HG02938 (cell line): ENCODE measurements around the gene ZC3H6.

Experiments
- ATAC-seq: cut with Tn5 transposase; IDR thresholded peaks from one replicate; pipeline ENCODE4 v1.9.1; 2021; ENCODE audit warnings: mild to moderate bottlenecking, moderate library complexity; ENCODE audit not compliant: unreplicated experiment

ZC3H6 gene, protein sequence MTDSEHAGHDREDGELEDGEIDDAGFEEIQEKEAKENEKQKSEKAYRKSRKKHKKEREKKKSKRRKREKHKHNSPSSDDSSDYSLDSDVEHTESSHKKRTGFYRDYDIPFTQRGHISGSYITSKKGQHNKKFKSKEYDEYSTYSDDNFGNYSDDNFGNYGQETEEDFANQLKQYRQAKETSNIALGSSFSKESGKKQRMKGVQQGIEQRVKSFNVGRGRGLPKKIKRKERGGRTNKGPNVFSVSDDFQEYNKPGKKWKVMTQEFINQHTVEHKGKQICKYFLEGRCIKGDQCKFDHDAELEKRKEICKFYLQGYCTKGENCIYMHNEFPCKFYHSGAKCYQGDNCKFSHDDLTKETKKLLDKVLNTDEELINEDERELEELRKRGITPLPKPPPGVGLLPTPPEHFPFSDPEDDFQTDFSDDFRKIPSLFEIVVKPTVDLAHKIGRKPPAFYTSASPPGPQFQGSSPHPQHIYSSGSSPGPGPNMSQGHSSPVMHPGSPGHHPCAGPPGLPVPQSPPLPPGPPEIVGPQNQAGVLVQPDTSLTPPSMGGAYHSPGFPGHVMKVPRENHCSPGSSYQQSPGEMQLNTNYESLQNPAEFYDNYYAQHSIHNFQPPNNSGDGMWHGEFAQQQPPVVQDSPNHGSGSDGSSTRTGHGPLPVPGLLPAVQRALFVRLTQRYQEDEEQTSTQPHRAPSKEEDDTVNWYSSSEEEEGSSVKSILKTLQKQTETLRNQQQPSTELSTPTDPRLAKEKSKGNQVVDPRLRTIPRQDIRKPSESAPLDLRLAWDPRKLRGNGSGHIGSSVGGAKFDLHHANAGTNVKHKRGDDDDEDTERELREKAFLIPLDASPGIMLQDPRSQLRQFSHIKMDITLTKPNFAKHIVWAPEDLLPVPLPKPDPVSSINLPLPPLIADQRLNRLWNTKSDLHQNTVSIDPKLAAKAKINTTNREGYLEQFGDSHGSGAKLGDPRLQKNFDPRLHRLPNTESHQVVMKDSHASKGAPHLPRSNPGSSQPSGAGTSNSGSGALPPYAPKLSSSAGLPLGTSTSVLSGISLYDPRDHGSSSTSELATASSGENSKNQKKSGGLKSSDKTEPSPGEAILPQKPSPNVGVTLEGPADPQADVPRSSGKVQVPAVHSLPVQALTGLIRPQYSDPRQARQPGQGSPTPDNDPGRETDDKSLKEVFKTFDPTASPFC

DNA sequence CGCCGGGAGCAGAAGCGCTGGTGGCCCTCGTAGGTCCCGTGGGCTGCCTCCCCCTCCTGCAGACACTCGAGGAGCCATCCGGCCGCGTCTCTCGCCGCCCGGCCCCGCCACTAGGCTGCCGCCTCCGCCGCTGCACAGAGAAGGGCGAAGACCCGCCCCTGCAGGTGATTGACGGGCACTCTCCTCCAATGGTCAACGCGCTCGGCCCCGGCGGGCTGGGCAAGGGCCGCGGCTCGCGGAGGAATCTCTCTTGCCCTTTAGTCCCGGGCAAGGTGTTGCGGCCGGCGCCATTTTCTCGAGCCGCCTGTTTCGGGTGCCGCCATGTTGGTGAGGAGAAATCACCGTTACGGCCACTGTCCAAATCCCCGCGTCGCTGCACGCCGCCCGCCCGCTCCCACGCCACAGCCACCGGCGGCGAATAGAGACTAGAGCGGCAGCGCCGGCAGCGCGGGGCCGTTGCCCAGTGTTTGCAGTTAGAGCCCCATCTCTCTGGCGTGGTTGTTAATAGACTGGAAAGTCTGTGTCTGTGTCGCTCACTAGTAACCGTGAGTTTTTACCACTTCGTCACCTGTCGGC is at the start of gene ZC3H6:
Gene ZC3H6, plus strand, starts transcription at position 287 of the 576 bp plus-strand sequence. CDS start 398 bp downstream, outside the sequence.
- peak; percentile 87 for ATAC-seq

DNA sequence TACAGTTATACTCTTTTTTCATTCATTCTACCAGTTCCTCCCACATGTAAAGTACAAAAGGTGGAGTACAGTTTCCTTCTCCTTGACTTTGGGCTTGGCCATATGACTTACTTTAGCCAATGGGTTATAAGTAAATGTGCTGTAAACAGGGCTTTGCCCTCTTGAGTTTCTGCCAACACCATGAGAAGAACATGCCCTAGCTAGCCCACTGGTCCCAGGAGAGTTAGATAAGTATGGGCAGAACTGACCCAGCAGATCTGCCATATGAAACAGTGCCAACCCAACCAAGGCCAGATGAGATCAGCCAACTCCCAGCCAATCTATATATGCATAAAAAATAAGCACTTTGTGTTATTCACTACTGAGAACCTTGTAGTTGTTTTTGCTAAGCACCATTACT is 46.0 kb upstream of the ZC3H6 start:
- ATAC-seq, result no peak

DNA sequence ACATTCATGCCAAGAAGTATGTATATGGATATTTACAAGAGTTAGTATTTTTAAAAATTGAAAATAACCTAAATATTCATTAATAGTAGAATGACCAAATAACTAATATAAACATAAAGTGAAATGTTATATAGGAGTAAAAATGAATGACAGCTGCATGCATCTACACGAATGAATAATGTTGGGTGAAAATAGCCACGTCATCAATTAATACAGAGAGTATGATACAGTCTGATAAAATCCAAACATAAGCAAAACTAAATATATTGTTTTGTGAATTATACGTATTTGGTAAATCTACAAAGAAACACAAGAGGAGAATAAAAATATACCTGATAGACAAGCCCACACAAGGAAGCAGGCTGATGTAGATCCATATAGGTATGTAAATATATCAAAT is 45.0 kb upstream of the ZC3H6 start:
- ATAC-seq, result no peak

DNA sequence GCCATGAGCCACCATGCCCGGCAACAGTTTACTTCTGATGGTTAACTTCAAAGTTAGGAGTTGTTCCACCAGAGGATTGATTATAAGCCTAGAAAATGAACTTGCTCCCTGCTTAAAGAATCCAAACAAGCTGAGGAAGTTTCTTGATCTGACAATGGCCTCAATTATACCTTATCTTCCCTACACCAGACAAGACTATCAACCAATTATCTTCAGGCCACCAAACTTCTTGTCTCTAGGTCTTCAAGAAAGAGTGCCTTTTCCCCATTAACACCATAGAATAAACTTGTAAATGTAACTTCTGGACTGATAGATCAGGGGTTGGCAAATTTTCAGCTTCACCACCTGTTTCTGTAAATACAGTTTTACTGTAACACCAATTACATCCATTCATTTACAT is 35.5 kb upstream of the ZC3H6 start:
- no peak for ATAC-seq

DNA sequence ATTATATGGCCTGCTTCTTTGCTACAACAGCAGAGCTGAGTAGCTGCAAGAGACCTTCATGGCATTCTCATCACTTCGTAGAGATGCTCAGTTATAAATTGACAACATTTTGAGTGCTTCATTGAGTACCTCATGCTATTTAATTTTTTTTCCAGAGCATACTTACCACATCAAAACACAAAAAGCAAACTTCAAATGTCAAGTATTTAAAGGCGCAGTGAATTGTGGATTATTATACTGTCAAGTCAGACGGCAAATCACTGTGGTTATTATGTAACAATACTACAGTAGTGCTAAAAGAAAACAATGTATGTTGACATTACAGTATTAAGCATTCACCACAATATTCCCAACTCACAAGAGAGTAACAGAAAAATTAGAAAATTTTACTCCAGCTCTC is 33.0 kb upstream of the ZC3H6 start:
- no peak for ATAC-seq

DNA sequence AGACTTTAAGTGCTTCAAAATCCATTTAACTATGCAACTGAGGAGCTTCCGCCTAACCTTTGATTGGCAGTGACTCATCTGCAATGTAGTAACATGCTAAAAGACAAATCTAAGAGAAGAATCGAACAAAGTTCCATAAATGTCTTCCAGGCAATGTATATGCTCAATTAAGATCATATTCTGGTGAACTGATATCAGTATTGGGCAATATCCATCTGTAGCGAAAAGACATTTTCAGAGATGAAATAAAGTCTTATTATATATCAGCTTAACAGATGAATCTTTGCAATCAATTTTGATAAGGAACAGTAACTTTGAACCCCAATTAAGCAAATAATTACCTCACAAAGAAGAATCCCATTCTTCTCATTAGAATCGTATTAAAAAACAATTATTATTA is 32.2 kb upstream of the ZC3H6 start:
- ATAC-seq, result no peak

DNA sequence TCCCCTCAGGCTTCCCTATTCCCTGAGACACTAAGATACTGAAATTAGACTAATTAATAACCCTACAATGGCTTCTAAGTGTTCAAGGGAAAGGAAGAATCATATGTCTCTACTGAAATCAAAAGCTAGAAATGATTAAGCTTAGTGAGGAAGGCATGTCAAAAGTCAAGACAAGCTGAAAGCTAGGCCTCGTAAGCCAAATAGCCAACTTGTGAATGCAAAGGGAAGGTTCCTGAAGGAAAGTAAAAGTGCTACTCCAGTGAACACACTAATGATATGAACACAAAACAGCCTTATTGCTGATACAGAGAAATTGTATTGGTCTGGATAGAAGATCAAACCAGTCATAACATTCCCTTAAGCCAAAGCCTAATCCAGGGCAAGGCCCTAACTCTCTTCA is 30.5 kb upstream of the ZC3H6 start:
- ATAC-seq, result no peak

DNA sequence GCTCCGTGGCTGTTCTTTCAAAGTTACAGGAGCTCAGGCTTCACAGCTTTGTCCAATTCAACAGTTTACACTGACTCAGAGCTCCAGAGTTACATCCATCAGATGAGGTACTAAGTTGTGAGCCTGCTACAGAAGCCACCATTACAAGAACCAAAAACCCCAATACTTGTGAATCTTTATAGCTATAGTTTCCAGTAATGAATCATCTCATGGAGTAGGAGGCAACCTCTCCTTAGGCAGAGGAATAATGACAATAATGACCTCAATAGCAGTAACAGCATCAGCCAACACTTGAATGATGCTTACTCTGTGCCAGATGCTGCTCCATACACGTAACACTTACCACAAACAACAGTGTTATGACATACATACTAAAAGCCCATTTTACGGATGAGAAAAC is 24.1 kb upstream of the ZC3H6 start:
- no peak for ATAC-seq

DNA sequence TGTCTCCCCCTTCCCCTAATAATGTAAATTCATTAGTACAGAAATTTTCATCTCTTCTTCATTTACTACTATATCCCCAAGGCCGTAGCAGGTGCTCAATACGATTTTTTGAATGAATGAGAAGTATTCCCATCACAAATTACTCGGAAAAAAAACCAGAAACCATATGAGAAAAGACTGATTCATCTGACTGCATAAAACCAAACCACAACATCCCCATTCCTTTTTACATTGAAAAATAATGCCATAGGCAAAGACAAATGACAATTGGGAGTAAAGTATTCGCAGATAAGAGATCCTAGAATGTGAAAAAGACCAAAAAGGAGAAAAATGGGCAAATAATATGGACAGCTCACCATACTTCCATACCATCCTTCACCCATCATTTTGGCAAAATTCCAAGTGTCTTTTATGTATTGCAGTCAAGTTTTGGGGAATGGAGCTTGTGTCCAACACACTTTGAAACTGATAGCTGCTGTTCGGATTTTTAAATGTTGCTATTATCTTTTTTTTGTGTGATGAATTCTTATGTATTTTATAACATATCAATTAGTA is 22.1 kb upstream of the ZC3H6 start:
- no peak for ATAC-seq

DNA sequence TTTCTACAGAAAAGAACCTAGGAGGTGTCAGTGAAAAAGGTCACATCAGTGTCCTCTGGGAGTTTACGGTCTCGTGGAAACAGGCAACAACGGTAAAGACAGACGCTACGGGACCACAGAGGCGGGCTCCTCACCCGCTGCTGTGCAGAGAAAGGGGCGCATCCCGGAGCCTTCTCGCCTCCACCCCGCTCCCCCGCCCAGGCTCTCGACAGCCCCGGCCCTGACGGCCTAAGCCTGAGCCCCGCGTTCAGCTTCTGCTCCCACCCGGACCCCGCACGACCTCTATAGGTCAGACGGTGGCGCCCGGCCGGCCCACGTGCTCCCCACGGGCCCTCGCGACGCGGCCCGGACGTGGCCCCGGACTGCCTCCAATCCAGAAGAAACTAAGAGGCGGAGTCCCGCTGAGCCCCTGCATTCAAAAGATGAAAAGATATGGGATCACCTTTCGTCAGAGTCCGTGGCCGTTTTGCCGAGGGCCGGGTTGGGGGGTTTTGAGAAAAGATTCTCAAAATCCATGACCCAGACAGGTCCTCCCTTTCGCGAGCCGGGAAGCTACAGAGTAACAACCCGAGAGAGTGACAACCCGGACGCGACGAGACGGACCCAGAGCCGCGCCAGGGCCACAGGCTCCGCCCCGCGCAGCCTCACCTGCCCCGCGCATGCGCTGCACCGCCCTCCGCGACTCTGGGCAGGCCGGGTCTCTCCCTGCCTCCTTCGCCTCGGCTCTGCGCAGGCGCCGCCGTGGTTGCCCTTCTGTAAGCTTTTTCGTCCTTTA is 20.7 kb upstream of the ZC3H6 start, which contains the start of gene ZC3H8:
Gene ZC3H8, minus strand, starts transcription at position 577 of the 775 bp plus-strand sequence. Its CDS starts 61 bp downstream, at position 516.
- peak; percentile 80 for ATAC-seq

DNA sequence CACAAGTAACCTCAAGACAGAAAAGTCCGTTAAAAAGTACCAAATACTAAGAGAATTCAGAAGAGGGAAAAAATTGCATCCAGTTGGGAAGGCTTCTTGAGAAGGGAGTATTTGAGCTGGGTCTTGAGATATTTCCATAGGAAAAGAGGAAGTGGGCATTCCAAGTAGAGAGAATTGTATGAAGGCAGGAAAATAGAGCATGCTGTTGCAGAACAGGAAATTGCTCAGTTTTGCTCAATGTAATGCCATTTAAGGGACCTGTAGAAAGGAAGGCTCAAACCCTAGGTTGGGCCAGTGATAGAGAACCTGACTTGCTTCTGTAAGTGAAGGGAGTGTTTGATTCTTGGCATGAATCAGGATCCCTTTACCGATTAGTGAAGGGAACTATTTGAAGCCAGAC is 19.5 kb upstream of the ZC3H6 start:
- no peak for ATAC-seq

DNA sequence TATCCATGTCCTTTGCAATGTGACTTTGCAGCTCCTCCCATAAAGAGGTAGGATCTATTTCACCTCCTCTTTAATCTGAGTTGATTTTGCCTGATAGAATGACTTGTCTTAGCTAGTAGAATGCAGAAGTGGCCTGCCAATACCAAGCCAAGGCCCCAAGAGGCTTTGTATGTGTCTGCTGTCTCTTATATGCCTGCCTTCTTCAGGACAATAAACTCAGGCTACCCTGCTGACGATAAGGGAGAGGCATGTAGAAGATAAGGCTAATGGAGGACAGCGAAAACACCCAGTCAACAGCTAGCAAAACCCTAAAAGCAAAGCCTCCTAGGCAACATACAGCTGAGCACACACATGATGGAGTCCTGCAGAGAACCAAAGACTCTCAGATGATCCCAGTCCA is 18.7 kb upstream of the ZC3H6 start:
- ATAC-seq, result no peak

DNA sequence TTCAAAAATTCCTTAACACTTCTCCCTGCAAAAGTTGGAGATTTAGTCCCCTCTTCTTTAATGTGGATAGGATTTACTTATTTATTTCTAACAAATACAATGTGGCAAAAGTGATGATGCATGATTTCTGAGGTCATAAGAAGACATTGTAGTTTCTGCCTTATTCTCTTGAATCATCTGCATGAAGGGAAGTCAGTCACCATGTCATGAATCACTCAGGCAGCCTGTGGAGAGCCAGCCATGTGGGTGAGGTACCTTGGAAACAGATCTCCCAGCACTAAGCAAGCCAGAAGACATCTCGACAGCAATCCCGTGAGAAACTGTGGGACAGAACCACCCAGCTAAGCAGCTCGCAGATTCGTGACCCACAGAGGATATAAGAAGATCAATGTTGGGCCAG is 17.8 kb upstream of the ZC3H6 start:
- ATAC-seq, result no peak

DNA sequence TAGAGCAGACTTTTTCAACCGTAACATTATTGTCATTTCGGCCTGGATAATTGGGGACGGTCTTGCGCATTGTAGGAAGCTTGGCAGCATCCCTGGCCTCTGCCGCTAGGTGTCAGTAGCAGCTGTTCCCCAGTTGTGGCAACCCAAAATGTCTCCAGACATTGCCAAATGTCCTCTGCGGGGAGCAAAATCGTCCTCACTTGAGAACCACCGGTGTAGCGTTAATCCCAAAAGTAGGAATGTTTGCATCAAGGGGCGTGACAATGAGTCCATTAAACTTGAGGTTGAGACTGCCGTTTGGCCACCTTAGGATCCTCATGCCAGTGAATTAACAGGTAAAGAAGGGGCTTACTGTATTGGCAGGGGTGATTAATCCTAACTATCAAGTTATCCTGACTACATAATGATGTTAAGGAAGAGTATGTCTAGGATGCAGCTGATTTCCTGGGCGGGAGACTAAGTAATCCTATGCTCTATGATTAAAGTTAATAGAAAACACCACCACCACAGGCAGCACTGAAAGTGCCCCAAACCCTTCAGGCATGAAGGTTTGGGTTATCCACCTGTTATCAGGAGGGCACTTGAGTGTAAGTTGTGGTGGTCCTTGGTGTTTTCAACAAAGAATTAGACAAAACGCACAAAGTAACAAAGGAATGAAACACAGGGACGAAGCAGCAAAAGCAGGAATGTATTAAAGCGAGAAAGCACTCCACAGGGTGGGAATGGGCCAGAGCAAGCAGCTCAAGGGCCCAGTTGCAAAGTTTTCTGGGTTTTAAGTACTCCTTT is 15.7 kb upstream of the ZC3H6 start:
- peak; percentile 42 for ATAC-seq

DNA sequence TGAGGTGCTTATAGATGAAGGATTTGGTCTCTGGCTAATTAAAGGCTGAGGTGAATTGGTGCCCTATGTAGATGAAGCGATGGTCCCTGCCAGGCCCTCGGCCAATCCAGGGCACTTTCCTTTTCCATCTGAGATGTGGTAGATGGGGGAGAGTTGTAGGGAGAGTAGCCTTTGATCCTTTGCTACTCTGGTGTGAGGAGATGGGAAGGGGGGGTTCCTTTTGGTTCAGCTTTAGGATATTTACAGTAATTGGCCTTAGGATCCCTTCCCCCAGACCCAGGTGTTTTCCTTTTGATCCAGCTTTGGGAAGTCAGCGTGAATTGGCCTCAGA is 15.1 kb upstream of the ZC3H6 start:
- ATAC-seq, result no peak

DNA sequence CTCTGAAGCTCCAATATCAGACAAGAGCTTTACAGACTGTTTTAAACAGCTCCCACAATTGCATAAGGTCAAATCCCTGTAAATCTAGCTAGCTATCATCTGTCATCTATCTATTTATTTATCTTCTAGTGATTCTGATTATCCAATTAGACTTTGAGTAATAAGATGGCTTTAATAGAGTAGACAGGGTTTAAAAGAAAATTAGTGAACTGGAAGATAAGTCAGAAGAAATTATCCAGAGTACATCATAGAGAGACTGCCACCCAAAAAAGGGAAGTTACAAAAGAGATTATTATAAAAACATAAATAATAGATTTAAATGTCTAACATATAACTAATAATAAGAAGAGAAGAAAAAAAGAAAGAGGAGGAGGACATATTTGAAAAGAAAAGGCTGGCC is 12.5 kb upstream of the ZC3H6 start:
- ATAC-seq, result no peak

DNA sequence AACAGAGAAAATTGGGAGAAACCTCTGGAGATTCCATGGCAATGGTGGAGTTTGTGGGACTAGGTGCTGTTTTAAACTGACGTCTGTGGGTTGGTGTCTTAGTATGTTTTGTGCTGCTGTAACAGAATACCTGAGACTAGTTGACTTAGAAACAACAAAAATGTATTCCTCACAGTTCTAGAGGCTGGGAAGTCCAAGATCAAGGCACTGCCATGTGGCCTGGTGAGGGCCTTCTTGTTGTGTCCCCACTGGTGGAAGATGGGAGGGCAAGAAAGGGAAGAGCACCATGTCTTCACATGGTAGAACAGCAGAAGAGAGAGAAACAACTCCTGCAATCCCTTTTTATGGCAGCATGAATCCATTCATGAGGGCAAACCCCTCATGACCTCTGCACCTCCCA is 6.8 kb upstream of the ZC3H6 start:
- no peak for ATAC-seq

DNA sequence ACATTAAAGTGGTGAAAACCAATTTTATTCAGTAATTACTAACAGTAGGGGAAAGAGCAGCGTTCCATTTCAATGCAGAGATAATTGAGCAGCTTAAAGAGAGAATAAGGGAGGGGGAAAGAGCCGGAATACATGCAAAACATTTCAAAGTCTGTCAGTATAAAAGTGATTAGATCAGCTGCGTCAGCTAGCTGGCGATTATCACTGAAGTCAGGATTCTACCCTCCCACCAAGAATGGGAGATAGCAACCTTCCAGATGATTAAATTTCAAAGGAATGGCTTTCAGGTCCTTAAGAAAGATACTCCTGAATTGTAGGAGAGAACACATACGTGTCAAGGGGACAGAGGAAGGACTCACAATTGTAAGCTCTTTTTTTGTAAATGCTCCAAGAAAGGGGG is 2.7 kb upstream of the ZC3H6 start:
- no peak for ATAC-seq

DNA sequence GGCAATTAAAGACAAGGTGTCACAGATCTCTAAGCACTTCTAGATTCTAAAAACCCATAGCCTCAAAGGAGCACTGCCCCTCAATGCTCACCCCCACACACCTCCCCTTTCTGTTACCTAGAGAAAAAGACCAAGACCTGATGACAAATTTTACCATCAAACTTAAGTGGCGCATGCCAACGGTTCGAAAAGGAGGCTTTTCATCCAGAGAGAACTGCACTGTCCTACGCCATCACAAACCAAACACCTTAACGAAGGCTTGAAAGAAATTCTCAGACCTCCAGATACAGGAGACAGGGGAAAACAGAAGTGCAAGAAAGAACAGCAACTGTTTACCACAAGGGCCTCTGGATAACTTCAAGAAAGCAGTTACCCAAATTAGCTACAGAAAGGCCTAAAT is 2.0 kb upstream of the ZC3H6 start:
- ATAC-seq, result no peak
